Cardiac atrium fibroblast (primary cell): ENCODE results near the gene STIM1. TPM values are rescaled to one million over a fixed set of nuclear protein-coding genes. Genes with fewer than 3 reads are reported as not detected.

Experiments
- total RNA-seq: library from RNA; depleted of rRNA; stranded (reverse); fragments of >200 nt; gene quantifications from 2 replicates; pipeline ENCODE4 v1.2.3, GENCODE V29; 2015

STIM1 gene
- total RNA-seq = 20.4 and 30.5 TPM in 2 replicates

DNA sequence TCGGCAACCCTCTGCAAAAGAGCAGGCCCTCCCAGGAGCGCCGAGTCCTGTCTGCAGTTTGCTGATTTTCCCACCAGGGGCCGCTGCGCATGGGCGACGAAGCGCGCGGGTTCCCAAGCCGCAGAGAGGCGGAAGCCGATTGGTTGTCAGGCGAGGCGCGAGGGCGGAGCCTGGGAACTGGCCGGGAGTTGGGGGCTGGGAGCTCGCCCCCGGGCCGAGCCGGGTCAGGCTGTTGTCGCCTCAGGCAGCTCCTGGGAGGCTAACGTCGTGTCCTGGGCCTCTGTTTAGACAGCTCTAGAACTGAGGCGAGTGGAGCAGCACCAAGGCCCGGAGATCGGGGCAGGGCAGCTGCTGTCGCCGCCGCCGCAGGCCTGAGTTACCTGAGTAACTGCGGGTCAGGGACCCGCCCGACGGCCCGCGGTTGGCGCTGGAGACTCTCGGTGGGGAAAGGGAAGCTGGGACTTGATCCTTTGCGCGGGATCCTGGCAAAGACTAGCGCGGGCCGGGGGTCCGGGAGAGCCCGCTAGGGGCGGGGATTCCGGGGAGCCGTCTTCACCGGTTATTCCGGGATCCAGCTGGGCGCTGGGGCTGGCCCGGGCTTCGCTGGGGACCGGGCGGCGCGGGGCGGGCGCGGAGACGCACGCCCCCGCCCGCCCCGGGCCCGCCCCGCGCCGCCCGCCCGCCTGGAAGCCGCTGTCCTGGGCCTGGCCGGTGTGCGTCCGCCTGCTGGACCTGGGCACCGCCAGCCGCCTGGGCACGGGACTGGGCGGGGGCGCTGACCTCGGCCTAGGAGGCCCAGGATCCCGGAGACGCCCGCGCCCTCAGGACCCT, at the start of gene STIM1:
Gene STIM1, plus strand, starts transcription at position 688 of the 831 bp plus-strand sequence. CDS start 607 bp downstream, outside the sequence.

DNA sequence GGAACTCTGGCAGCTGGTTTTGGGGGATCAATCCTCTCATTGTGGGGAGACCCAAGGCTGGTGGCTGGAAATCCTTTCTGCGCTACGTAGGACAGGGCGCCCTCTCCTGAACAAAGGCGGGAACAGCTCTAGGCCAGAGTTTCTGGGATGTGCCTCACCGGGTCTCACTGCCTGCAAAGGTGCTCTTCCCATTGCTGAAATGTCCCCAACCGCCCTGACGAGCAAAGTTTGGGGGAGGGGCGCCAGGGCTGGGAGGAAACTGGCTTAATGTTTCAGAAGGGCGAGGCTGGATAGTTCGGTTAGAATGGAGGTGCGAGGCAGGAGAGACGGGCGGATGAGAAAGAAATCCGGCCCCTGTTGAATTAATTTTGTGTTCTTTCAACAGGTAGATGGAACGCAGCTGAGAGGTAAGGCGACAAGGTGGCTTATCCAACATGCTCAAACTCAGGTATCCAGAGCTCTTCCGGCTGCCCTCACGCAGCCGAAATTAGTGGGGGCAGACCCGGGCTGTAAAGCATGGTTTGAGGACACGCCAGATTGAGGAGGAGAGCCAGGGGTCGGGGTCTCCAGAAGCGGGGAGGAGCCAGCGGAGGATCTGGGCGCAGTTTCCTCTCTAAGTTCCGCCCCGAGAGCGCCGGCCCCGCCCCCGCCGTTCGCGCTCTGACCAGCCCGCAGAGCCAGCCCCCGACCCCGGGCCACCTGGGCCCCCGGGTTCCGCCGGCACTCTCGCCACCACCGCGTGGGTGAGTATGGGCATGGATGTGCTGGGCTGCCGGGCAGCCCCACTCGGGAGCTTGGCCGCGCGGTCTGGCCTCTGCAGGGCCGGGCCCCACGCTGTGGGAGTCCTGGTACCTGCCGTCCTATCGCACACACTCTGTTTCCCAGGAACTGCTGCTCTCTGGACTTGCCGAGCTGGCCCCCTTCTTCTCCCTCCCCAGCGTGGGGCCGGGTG, 47.3 kb upstream of the STIM1 start, which contains the start of gene PGAP2:
Gene PGAP2, plus strand, starts transcription at position 652 of the 952 bp plus-strand sequence. CDS start 2,700 bp downstream, outside the sequence.

GRCh38 chr11:3840870-3841425, 14.5 kb upstream of the STIM1 start, which contains the start of gene RHOG:
Gene RHOG (minus strand): TSS chr11:3840959. CDS start chr11:3828138, 12,821 bp downstream.

DNA sequence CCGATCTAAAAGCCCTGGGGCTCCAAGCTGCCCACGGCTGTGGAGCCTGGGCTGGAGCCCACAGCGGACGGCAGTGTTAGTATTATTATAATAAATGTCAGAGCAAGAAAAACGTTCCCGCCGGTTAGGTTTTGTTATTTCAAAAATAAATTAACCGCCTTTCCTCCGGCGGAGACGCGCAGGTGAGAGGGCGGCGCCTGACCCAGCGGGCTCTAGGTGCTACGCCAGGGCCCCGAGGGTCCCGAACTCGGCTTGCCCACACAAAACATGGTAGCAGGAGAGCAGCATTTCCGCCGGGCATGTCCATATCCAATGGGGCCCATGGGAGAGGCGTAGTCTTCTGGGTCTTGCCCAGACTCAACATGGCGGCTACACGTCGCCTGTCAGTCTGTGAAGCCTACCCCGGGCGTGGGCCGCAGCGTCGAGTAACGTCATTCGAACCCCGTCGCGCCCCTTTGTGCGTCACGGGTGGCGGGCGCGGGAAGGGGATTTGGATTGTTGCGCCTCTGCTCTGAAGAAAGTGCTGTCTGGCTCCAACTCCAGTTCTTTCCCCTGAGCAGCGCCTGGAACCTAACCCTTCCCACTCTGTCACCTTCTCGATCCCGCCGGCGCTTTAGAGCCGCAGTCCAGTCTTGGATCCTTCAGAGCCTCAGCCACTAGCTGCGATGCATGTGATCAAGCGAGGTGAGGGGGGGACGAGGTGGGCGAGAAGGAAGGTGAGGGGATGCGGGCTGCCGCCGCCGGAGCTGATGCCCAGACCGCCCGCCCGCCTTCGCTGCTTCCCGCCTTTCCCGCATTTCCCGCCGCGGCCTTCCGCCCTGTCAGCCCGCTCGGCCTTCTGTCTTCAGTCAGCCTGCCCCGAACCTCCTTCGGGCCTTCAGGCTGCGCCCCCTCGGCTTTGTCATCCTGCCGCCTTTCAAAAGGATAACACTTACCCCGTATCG, 239.2 kb downstream of the STIM1 start, which contains the start of gene RRM1:
Gene RRM1, plus strand, starts transcription at position 452 of the 944 bp plus-strand sequence. Its CDS starts 214 bp downstream, at position 666.

Other genes starting within 250 kb of the STIM1 start
- not detected in 2 replicates for gene ART5, start 213.7 kb upstream of the STIM1 start, total RNA-seq
- not detected in 2 replicates for gene ART1, start 210.5 kb upstream of the STIM1 start, total RNA-seq
- gene CHRNA10, start 184.3 kb upstream of the STIM1 start, total RNA-seq = 0.97 TPM in 1 of 2 replicates, not detected in the other
- gene NUP98, start 58.1 kb upstream of the STIM1 start, total RNA-seq = 67.3 and 75.0 TPM in 2 replicates
- 7.3 and 11.2 TPM in 2 replicates for gene PGAP2, start 47.1 kb upstream of the STIM1 start, total RNA-seq
- 36.5 and 53.3 TPM in 2 replicates for gene RHOG, start 14.7 kb upstream of the STIM1 start, total RNA-seq
- 28.2 and 36.8 TPM in 2 replicates for gene RRM1, start 239.1 kb downstream of the STIM1 start, total RNA-seq